Subcutaneous adipose tissue (tissue), 4 donors: ENCODE measurements around the gene FNDC11. TPM values are rescaled to one million over a fixed set of nuclear protein-coding genes. Genes with fewer than 3 reads are reported as not detected.

Source experiments
- total RNA-seq, 4 donors: library from RNA; depleted of rRNA; stranded (reverse); fragments of >200 nt; gene quantifications; one replicate each; pipeline ENCODE4 v1.1.0, GENCODE V29; 2016
- TF ChIP-seq, protein P1 (sequence below): fragments of 450-650 bp; IDR thresholded peaks from one replicate; pipeline ENCODE4 v1.5.1; 2016; ENCODE audit warnings: low read depth, mild to moderate bottlenecking, control low read depth, antibody characterized with exemption, moderate library complexity

FNDC11 gene
- total RNA-seq, 4 donors from 2014 or later, result 0.75 TPM; not detected in 3

DNA sequence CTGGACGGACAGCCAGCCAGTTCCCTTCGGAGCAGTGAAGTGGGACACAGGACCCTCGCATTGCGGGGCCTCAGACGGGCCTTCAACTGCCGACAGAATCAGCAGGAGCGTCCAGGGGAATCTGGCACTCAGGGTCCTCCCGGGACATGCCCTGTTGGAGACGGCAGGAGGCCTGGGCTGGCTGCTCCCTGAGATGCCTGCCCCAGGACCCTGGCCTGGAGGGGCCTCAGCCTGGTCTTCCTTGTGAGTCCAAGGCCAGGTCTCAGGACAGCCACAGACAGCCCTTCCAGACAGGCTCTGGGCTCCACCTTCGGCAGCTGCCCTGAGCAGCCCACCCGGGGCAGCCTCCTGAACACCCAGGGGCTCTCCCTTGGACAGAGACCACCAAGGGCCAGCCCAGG lies 34.7 kb downstream of the FNDC11 start:
- TF ChIP-seq, protein P1, sequence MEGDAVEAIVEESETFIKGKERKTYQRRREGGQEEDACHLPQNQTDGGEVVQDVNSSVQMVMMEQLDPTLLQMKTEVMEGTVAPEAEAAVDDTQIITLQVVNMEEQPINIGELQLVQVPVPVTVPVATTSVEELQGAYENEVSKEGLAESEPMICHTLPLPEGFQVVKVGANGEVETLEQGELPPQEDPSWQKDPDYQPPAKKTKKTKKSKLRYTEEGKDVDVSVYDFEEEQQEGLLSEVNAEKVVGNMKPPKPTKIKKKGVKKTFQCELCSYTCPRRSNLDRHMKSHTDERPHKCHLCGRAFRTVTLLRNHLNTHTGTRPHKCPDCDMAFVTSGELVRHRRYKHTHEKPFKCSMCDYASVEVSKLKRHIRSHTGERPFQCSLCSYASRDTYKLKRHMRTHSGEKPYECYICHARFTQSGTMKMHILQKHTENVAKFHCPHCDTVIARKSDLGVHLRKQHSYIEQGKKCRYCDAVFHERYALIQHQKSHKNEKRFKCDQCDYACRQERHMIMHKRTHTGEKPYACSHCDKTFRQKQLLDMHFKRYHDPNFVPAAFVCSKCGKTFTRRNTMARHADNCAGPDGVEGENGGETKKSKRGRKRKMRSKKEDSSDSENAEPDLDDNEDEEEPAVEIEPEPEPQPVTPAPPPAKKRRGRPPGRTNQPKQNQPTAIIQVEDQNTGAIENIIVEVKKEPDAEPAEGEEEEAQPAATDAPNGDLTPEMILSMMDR, result no peak

- TF ChIP-seq, protein P1, result no peak
Observed at GRCh38 chr20:63589261-63590217, 35.6 kb downstream of the FNDC11 start.

DNA sequence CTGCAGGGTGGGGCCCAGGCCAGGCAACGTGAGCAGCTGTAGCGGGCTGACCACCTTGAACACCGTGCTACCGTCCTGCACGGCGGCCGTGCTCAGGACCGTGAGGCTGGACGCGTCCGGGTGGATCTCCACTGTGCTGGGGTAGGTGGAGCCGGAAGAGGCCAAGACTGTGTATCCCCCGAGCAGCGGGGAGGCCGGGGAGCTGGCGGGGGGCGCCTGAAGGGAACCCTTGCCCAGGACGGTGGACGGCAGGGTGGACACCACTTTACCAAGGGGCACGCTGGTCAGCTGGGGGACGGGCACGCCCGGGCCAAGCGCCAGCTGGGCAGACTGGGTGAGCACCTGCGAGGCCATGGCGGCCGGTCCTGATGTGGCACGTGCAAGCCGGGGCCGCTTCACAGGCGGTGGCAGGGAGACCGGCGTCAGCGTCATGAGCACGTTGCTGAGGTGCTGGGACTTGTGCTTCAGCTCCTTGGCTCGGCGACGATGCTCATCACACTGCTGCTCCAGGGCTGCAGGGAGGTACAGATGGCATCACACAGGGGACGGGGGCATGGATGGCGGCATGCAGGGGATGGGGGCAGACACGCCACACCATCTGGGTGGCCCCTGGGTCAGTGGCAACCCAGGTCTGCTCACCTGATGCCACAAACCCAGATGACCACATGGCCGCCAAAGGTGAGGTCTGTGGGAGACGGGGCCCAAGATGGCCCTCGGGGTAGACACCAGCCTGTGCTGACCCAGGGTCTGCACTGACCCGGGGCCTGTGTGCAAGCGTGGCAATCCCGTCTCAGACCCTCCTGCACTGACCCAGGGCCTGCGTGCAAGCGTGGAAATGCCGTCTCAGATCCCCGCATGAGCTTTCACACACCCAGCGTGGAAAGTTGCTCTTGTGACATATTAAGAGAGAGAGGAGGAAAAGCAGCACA lies 36.5 kb downstream of the FNDC11 start:
- TF ChIP-seq, protein P1, result no peak

DNA sequence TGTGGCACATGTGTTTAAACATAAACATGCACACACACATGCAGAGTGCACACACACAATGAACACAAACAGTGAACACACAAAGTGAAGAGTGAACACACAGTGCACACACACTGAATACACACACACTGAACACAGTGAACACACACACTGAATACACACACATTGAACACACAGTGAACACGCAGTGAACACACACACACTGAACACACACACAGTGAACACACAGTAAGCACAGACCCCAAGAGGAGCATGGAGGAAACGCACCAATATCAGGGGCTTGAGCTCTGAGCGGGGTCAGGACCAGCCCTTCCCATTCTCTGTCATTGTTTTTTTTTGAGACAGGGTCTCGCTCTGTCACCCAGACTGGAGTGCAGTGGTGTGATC lies 37.2 kb downstream of the FNDC11 start:
- TF ChIP-seq, protein P1, result no peak

- TF ChIP-seq, protein P1, result no peak
Observed at GRCh38 chr20:63591786-63592355, 37.9 kb downstream of the FNDC11 start.

DNA sequence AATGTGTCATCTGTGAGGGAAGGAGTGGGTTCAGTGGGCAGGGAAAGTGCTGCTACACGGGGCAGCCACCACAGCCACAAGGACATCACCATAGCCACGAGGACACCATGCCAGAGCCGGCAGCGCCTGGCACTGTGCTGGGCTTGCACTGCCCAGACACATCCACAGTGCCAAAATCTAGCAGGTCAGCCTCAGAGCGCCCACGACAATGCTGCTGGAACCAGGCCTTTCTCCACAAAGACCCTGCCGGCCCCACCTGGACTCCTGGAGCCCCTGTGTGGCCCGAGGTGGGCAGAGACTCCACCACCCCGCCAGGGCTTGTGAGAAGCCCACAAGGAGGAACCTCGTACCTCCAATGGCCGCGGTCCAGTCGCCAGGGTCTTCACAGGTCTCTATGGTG lies 38.7 kb downstream of the FNDC11 start:
- TF ChIP-seq, protein P1, result no peak
